Keratinocyte (primary cell): ENCODE results near the gene MRPL27. TPM values are rescaled to one million over a fixed set of nuclear protein-coding genes. Genes with fewer than 3 reads are reported as not detected.

Source experiments
- DNase-seq: peaks from one replicate; pipeline ENCODE4 v3.0.0-alpha.2; 2011; ENCODE audit warnings: low read depth, missing footprints, low spot score
- FAIRE-seq: peaks from 2 replicates; lab custom pipeline; 2011; peaks lifted over from hg19 to GRCh38; lab: Jason Lieb, UNC
- H2AFZ ChIP-seq: 2 replicates; pipeline ENCODE4 v1.6.0; 2012; ENCODE audit warnings: low read length, control low read depth, inconsistent platforms; ENCODE audit not compliant: control insufficient read depth
- H3K27ac ChIP-seq: 2 replicates; pipeline ENCODE4 v1.5.1; 2011; ENCODE audit warnings: low read length; ENCODE audit not compliant: control insufficient read depth, insufficient read depth
- H3K27me3 ChIP-seq: 3 replicates; pipeline ENCODE4 v1.6.0; 2011; ENCODE audit warnings: low read length; ENCODE audit not compliant: control insufficient read depth, insufficient read depth; ENCODE audit errors: extremely low read depth
- H3K36me3 ChIP-seq, 2 experiments: 2 replicates in 1 of 2; 3 replicates in 1 of 2; pipeline ENCODE4 v1.5.1; 2011; ENCODE audit warnings: low read length in 2 of 2, mild to moderate bottlenecking in 1 of 2; ENCODE audit not compliant: control insufficient read depth in 2 of 2, insufficient read depth in 2 of 2; ENCODE audit errors: extremely low read depth in 1 of 2
- H3K4me1 ChIP-seq: 3 replicates; pipeline ENCODE4 v1.5.1; 2011; ENCODE audit warnings: low read length; ENCODE audit not compliant: control insufficient read depth, insufficient read depth; ENCODE audit errors: extremely low read depth
- H3K4me2 ChIP-seq: 3 replicates; pipeline ENCODE4 v1.6.0; 2011; ENCODE audit warnings: low read depth, low read length; ENCODE audit not compliant: control insufficient read depth, insufficient read depth; ENCODE audit errors: extremely low read depth
- H3K4me3 ChIP-seq, 3 experiments: fragments of 200-600 bp in 1 of 3; sonication (generic) in 1 of 3; 2 replicates in 2 of 3; 3 replicates in 1 of 3; pipeline ENCODE4 v1.5.1; 2011 to 2016; ENCODE audit warnings: low read length in 3 of 3, mild to moderate bottlenecking in 3 of 3, control low read depth in 2 of 3, inconsistent platforms in 1 of 3, low read depth in 1 of 3, mixed read lengths in 1 of 3, mixed run types in 1 of 3, moderate library complexity in 1 of 3; ENCODE audit not compliant: control insufficient read depth in 2 of 3, insufficient read depth in 2 of 3; ENCODE audit errors: extremely low read depth in 1 of 3
- H3K79me2 ChIP-seq: 2 replicates; pipeline ENCODE4 v1.6.0; 2012; ENCODE audit warnings: low read length; ENCODE audit not compliant: control insufficient read depth, insufficient read depth
- H3K9ac ChIP-seq: 3 replicates; pipeline ENCODE4 v1.6.0; 2011; ENCODE audit warnings: low read length; ENCODE audit not compliant: control insufficient read depth, insufficient read depth; ENCODE audit errors: extremely low read depth
- H3K9me1 ChIP-seq: 3 replicates; pipeline ENCODE4 v1.6.0; 2011; ENCODE audit warnings: low read length; ENCODE audit not compliant: control insufficient read depth, insufficient read depth; ENCODE audit errors: extremely low read depth
- H3K9me3 ChIP-seq: 2 replicates; pipeline ENCODE4 v1.5.1; 2012; ENCODE audit warnings: low read depth, low read length; ENCODE audit not compliant: control insufficient read depth
- H4K20me1 ChIP-seq: 3 replicates; pipeline ENCODE4 v1.6.0; 2011; ENCODE audit warnings: low read length; ENCODE audit not compliant: control insufficient read depth, insufficient read depth; ENCODE audit errors: extremely low read depth
- EZH2 ChIP-seq: IDR thresholded peaks from one replicate; pipeline ENCODE4 v1.6.1; 2012; ENCODE audit warnings: inconsistent platforms, mild to moderate bottlenecking, low read length, moderate library complexity
- dilution Hi-C: fragments of 300-500 bp; cut with MboI; formaldehyde crosslinking; loops from one replicate; pipeline ENCODE4 v1.7.0; 2020; ENCODE audit warnings: low sequenced_read_pairs; ENCODE audit not compliant: extremely low pct_ligation_motif_present
- polyA plus RNA-seq, 5 experiments: library from polyadenylated mRNA; depleted of rRNA in 3 of 5; stranded (reverse) in 3 of 5; stranded (forward) in 1 of 5; unstranded in 1 of 5; fragments of >200 nt; gene quantifications; 1 replicate in 1 of 5; 2 replicates in 3 of 5; 3 replicates in 1 of 5; pipeline versions ENCODE4 v1.2.1 to v1.2.3, GENCODE V29; 2011 to 2012; ENCODE audit warnings: missing spikeins in 2 of 5, low read depth in 1 of 5, low replicate concordance in 1 of 5
- TF ChIP-seq, protein P1 (sequence below), 3 experiments: IDR thresholded peaks in 1 of 3; conservative IDR thresholded peaks in 1 of 3; optimal IDR thresholded peaks in 1 of 3; 2 replicates in 2 of 3; 3 replicates in 1 of 3; pipeline versions ENCODE3 to v1.5.1; 2011; ENCODE audit warnings: low read length in 3 of 3, mild to moderate bottlenecking in 3 of 3, moderate library complexity in 2 of 3, control low read depth in 1 of 3, inconsistent platforms in 1 of 3; ENCODE audit not compliant: insufficient read depth in 2 of 3; ENCODE audit errors: extremely low read depth in 1 of 3

MRPL27 gene
- polyA plus RNA-seq, 1 donor (not counting 4 experiments of a cell fraction or from before 2014, with no cell fraction given) = 123 TPM

DNA sequence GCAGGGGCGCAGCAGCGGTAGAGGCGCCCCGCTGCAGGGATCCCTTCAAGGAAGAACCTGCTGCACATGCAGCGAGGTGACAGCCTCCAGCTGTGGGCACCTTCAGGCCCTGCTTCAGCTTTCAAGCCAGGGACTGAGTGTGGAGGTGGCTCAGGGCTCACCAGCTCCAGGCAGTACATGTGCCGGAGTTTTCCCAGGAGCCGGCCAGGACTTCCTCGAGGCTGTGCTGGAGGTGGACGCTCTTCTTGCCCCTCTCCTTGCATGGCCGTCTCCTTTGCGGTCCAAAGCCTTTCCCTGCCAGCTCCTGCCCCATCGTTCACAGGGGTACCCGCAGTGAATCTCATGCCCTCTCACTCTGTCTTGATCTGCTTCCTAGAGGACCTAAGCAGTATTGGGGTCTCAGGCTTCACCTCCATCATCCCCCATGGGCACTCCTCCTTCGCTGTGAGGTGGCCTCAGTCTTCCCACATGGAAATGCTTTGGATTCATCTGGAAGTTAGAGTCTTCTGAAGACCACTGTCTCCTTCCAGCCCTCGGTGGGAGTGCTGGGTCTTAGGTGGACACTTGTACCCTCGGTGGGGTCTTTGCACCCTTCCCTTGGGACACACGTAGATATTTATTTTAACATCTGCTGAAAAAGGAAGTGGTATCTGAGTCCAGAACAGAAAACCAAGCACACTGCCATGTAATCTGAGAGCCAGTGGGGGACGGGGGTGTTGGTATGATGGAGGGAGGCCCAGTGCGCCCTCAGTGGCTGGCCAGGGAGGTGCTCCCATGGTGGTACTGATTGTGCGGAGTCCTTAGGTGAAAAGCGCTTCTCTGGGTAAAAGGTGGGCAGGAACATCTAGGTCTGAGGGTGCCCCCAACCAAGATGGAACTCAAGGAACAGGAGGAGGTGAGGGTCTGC lies 20.0 kb downstream of the MRPL27 start:
- Histone ChIP-seq H4K20me1 (no peaks in the 10 kb centered on the region), H3K4me3 (no peak overlapping the region), H3K4me2 (no peak overlapping the region), H3K79me2 (peaks cover 18% of the 10 kb centered on the region), H3K4me1 (peaks cover 12% of the 10 kb centered on the region), H3K9ac (no peak overlapping the region), H3K9me1 (no peaks in the 10 kb centered on the region), H3K36me3 (peaks cover 22 to 24% of the 10 kb centered on the region in 2 experiments), H3K27ac (no peak overlapping the region), H3K27me3 (no peaks in the 10 kb centered on the region), H3K9me3 (no peaks in the 10 kb centered on the region), H2AFZ (no peak overlapping the region)
- no peak for DNase-seq
- no peak for FAIRE-seq
- TF ChIP-seq EZH2 = no peak
- TF ChIP-seq, protein P1, sequence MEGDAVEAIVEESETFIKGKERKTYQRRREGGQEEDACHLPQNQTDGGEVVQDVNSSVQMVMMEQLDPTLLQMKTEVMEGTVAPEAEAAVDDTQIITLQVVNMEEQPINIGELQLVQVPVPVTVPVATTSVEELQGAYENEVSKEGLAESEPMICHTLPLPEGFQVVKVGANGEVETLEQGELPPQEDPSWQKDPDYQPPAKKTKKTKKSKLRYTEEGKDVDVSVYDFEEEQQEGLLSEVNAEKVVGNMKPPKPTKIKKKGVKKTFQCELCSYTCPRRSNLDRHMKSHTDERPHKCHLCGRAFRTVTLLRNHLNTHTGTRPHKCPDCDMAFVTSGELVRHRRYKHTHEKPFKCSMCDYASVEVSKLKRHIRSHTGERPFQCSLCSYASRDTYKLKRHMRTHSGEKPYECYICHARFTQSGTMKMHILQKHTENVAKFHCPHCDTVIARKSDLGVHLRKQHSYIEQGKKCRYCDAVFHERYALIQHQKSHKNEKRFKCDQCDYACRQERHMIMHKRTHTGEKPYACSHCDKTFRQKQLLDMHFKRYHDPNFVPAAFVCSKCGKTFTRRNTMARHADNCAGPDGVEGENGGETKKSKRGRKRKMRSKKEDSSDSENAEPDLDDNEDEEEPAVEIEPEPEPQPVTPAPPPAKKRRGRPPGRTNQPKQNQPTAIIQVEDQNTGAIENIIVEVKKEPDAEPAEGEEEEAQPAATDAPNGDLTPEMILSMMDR (optimal IDR thresholded peaks at IDR 0.05 in 1 of 3, IDR thresholded peaks at IDR 0.05 in 1 of 3, conservative IDR thresholded peaks at IDR 0.05 in 1 of 3; ENCODE audit: extremely low read depth in 1 of 3, insufficient read depth in 2 of 3, low read length in 3 of 3) = no peak
- dilution Hi-C loops = no loop called here

DNA sequence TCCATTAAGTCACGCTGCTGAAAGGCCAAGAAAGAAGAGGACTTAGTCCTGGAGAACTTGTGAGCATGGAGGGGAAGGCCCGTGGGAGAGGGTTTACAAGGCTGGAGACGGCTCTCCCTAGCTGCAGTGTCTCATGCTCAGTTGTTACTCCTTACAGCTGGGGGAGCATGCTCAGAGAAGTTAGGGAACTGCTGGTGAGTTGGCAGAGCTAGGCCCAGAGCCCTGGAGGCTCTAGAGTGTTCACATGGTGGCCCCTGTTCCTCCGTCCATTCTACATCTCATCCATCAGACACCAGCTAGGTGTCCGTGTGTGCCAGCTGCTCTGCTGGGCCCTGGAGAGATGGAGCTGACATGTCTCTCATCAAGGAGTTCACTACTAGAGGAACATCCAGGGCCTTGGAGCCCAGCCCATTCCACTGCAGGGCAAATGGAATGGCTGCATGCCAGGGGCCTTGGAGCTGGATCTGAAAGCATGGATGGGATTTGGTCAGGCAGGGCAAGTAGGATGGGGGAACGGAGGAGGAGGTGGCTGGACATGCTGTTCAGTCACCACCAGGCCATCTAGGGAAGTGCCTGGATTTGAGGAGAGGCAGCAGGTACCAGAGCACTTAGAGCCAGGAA lies 20.8 kb downstream of the MRPL27 start:
- Histone ChIP-seq H3K9me3 (no peaks in the 10 kb centered on the region), H3K9me1 (peaks cover 2% of the 10 kb centered on the region), H2AFZ (no peak overlapping the region), H3K79me2 (peaks cover 25% of the 10 kb centered on the region), H3K4me3 (no peak overlapping the region), H3K27ac (no peak overlapping the region), H4K20me1 (no peaks in the 10 kb centered on the region), H3K27me3 (no peaks in the 10 kb centered on the region), H3K4me2 (no peak overlapping the region), H3K9ac (no peak overlapping the region), H3K4me1 (peaks cover 19% of the 10 kb centered on the region), H3K36me3 (peaks cover 21 to 23% of the 10 kb centered on the region in 2 experiments)
- DNase-seq (no peak), FAIRE-seq (no peak)
- TF ChIP-seq EZH2 = no peak
- TF ChIP-seq, protein P1 (optimal IDR thresholded peaks at IDR 0.05 in 1 of 3, IDR thresholded peaks at IDR 0.05 in 1 of 3, conservative IDR thresholded peaks at IDR 0.05 in 1 of 3; ENCODE audit: extremely low read depth in 1 of 3, insufficient read depth in 2 of 3, low read length in 3 of 3) = no peak
- dilution Hi-C loops = no loop called here
